ENCODE data around the gene AIP.

GRCh38 chr11:67530282-67530592 lies 47.4 kb downstream of the AIP start:
- TF ChIP-seq POLR2A (IDR thresholded peaks at IDR 0.05) (no peak), EP300 (IDR thresholded peaks at IDR 0.05) (no peak)
